Measurements from ENCODE around the gene AHR. TPM values are rescaled to one million over a fixed set of nuclear protein-coding genes. Genes with fewer than 3 reads are reported as not detected.

The AHR gene
- total RNA-seq, 1 experiment from 2014 or later: 280 TPM

- no TSS peak for BruUV-seq (replicated peaks)
- TF ChIP-seq CTCF (IDR thresholded peaks at IDR 0.05; ENCODE audit: unreplicated experiment): no peak
- H3K27ac Mint-ChIP-seq (ENCODE audit: unreplicated experiment): peak overlapping the region; percentile 92
- H3K27me3 Mint-ChIP-seq (ENCODE audit: unreplicated experiment): no peaks in the 10 kb centered on the region
- peaks cover 23% of the 10 kb centered on the region for H3K36me3 Mint-ChIP-seq (ENCODE audit: insufficient read depth, unreplicated experiment)
- H3K4me1 Mint-ChIP-seq (ENCODE audit: low read depth, unreplicated experiment): peaks cover 71% of the 10 kb centered on the region
- intact Hi-C loops (cut with micrococcal nuclease; ENCODE audit: unreplicated experiment): loop anchor here (1.0 to 5.0 kb wide), 6 partner anchors 37 to 384 kb away; no protein-coding TSS in a partner anchor
- CTCF ChIA-PET: interaction anchor here (0.8 to 2.3 kb wide), 5 partner anchors 10 to 388 kb away, joined by 3 to 9 read pairs (median 4); no protein-coding TSS in a partner anchor
- DNase-seq: no peak
- no peak overlapping the region for H3K4me3 Mint-ChIP-seq (ENCODE audit: low read depth, unreplicated experiment)
- H3K9me3 Mint-ChIP-seq (ENCODE audit: low read depth, unreplicated experiment): no peaks in the 10 kb centered on the region
Measured at GRCh38 chr7:17370901-17371585, 72.6 kb downstream of the AHR start.

- intact Hi-C loops (cut with micrococcal nuclease; ENCODE audit: unreplicated experiment): loop anchor here (1.0 to 5.0 kb wide), 5 partner anchors 154 to 385 kb away; no protein-coding TSS in a partner anchor
- CTCF ChIA-PET: interaction anchor here (0.7 to 1.2 kb wide), 4 partner anchors 9 to 363 kb away, joined by 3 to 4 read pairs (median 4); no protein-coding TSS in a partner anchor
- H3K9me3 Mint-ChIP-seq (ENCODE audit: low read depth, unreplicated experiment): no peaks in the 10 kb centered on the region
- BruUV-seq (replicated peaks): TSS peak; percentile 47
- no peaks in the 10 kb centered on the region for H3K27me3 Mint-ChIP-seq (ENCODE audit: unreplicated experiment)
- peak overlapping the region; percentile 92 for H3K27ac Mint-ChIP-seq (ENCODE audit: unreplicated experiment)
- peak overlapping the region; percentile 25 for H3K4me3 Mint-ChIP-seq (ENCODE audit: low read depth, unreplicated experiment)
- DNase-seq: peak; percentile 63
- no peak for TF ChIP-seq CTCF (IDR thresholded peaks at IDR 0.05; ENCODE audit: unreplicated experiment)
- peaks cover 77% of the 10 kb centered on the region for H3K4me1 Mint-ChIP-seq (ENCODE audit: low read depth, unreplicated experiment)
- H3K36me3 Mint-ChIP-seq (ENCODE audit: insufficient read depth, unreplicated experiment): peaks cover 27% of the 10 kb centered on the region
Measured at GRCh38 chr7:17371671-17372524, 73.4 kb downstream of the AHR start.

- no peak overlapping the region for H3K4me3 Mint-ChIP-seq (ENCODE audit: low read depth, unreplicated experiment)
- intact Hi-C loops (cut with micrococcal nuclease; ENCODE audit: unreplicated experiment): loop anchor here (5.0 kb wide), 3 partner anchors 237 to 387 kb away; no protein-coding TSS in a partner anchor
Measured at GRCh38 chr7:17374157-17374556, 75.7 kb downstream of the AHR start.

More at GRCh38 chr7:17374157-17374556, 75.7 kb downstream of the AHR start:
- TF ChIP-seq CTCF (IDR thresholded peaks at IDR 0.05; ENCODE audit: unreplicated experiment): no peak
- Mint-ChIP-seq H3K4me1 (ENCODE audit: low read depth, unreplicated experiment) (peaks cover 66% of the 10 kb centered on the region), H3K27me3 (ENCODE audit: unreplicated experiment) (no peaks in the 10 kb centered on the region), H3K9me3 (ENCODE audit: low read depth, unreplicated experiment) (no peaks in the 10 kb centered on the region), H3K27ac (ENCODE audit: unreplicated experiment) (peak overlapping the region; percentile 66), H3K36me3 (ENCODE audit: insufficient read depth, unreplicated experiment) (peaks cover 25% of the 10 kb centered on the region)
- DNase-seq: no peak
- no TSS peak for BruUV-seq (replicated peaks)
- CTCF ChIA-PET: no interaction called here

All from Calu3 (cell line).